ENCODE measurements around the gene TBC1D10A.

Gene TBC1D10A

GRCh38 chr22:30290342-30291057 lies 36.2 kb downstream of the TBC1D10A start:
- CTCF ChIA-PET, result interaction anchor here (0.9 to 3.8 kb wide), 6 partner anchors 26 to 99 kb away, joined by 3 to 80 read pairs (median 26); partner anchors contain the start of genes RNF215 and TBC1D10A
- TF ChIP-seq ZIC2 (tag by site-specific recombination; IDR thresholded peaks at IDR 0.05), result no peak
- TF ChIP-seq SP2 (tag by site-specific recombination; IDR thresholded peaks at IDR 0.05), result peak; percentile 29
- TF ChIP-seq ZNF350 (tag by site-specific recombination; IDR thresholded peaks at IDR 0.05), result no peak
- no peak for TF ChIP-seq ZNF239 (tag by site-specific recombination; IDR thresholded peaks at IDR 0.05)
- TF ChIP-seq, protein P1, sequence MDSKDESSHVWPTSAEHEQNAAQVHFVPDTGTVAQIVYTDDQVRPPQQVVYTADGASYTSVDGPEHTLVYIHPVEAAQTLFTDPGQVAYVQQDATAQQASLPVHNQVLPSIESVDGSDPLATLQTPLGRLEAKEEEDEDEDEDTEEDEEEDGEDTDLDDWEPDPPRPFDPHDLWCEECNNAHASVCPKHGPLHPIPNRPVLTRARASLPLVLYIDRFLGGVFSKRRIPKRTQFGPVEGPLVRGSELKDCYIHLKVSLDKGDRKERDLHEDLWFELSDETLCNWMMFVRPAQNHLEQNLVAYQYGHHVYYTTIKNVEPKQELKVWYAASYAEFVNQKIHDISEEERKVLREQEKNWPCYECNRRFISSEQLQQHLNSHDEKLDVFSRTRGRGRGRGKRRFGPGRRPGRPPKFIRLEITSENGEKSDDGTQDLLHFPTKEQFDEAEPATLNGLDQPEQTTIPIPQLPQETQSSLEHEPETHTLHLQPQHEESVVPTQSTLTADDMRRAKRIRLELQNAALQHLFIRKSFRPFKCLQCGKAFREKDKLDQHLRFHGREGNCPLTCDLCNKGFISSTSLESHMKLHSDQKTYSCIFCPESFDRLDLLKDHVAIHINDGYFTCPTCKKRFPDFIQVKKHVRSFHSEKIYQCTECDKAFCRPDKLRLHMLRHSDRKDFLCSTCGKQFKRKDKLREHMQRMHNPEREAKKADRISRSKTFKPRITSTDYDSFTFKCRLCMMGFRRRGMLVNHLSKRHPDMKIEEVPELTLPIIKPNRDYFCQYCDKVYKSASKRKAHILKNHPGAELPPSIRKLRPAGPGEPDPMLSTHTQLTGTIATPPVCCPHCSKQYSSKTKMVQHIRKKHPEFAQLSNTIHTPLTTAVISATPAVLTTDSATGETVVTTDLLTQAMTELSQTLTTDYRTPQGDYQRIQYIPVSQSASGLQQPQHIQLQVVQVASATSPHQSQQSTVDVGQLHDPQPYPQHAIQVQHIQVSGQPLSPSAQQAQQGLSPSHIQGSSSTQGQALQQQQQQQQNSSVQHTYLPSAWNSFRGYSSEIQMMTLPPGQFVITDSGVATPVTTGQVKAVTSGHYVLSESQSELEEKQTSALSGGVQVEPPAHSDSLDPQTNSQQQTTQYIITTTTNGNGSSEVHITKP (tag by site-specific recombination; IDR thresholded peaks at IDR 0.05), result peak; percentile 97
- TF ChIP-seq GLIS1 (tag by site-specific recombination; IDR thresholded peaks at IDR 0.05), result peak; percentile 39; the same call in 1 of the 2 replicates
- peak; percentile 23; the same call in 1 of the 2 replicates for TF ChIP-seq ZNF335 (tag by site-specific recombination; conservative IDR thresholded peaks at IDR 0.05)
- peak; percentile 57 for TF ChIP-seq ZBTB17 (tag by site-specific recombination; IDR thresholded peaks at IDR 0.05)
- TF ChIP-seq KLF9 (tag by site-specific recombination; IDR thresholded peaks at IDR 0.05; ENCODE audit: low read depth), result no peak
- TF ChIP-seq ZSCAN18 (tag by site-specific recombination; IDR thresholded peaks at IDR 0.05), result no peak

GRCh38 chr22:30289980-30290313 lies 36.8 kb downstream of the TBC1D10A start:
- Histone ChIP-seq H3K36me3 (ENCODE audit: control insufficient read depth in 2 of 2, insufficient read depth in 1 of 2, low read length in 2 of 2) (peaks cover 0 to 46% of the 10 kb centered on the region in 2 experiments; a peak in 1 of 3 replicates), H3K9me3 (ENCODE audit: control insufficient read depth, insufficient read depth, low read depth, low read length) (no peaks in the 10 kb centered on the region), H3K27ac (ENCODE audit: extremely low read depth, low read depth, low read length) (no peak overlapping the region), H3K4me3 (ENCODE audit: low read depth, low read length) (peak overlapping the region; percentile 10; the same call in 1 of the 2 replicates), H3K4me1 (ENCODE audit: control insufficient read depth, insufficient read depth, low read length) (no peaks in the 10 kb centered on the region; the same call in 1 of the 2 replicates)
- peak; percentile 65 for TF ChIP-seq MYNN (tag by site-specific recombination; IDR thresholded peaks at IDR 0.05; ENCODE audit: borderline replicate concordance)
- TF ChIP-seq ZBTB20 (tag by site-specific recombination; IDR thresholded peaks at IDR 0.05), result peak; percentile 53; the same call in 1 of the 2 replicates
- TF ChIP-seq KLF9 (tag by site-specific recombination; IDR thresholded peaks at IDR 0.05; ENCODE audit: low read depth), result no peak
- ChIA-PET POLR2A (interaction anchor here (0.6 to 4.2 kb wide), 6 partner anchors 20 to 121 kb away, joined by 3 to 34 read pairs (median 5); partner anchors contain the start of genes CCDC157, SEC14L2, SF3A1 and TBC1D10A), CTCF (interaction anchor here (3.0 to 3.8 kb wide), 6 partner anchors 29 to 100 kb away, joined by 13 to 80 read pairs (median 31); partner anchors contain the start of genes RNF215 and TBC1D10A)

More at GRCh38 chr22:30290342-30291057, 36.2 kb downstream of the TBC1D10A start:
- Histone ChIP-seq H3K4me3 (ENCODE audit: low read depth, low read length) (no peak overlapping the region), H3K4me1 (ENCODE audit: control insufficient read depth, insufficient read depth, low read length) (no peaks in the 10 kb centered on the region; the same call in 1 of the 2 replicates), H3K9me3 (ENCODE audit: control insufficient read depth, insufficient read depth, low read depth, low read length) (no peaks in the 10 kb centered on the region), H3K36me3 (ENCODE audit: control insufficient read depth in 2 of 2, insufficient read depth in 1 of 2, low read length in 2 of 2) (peaks cover 0 to 45% of the 10 kb centered on the region in 2 experiments; a peak in 1 of 3 replicates), H3K27ac (ENCODE audit: extremely low read depth, low read depth, low read length) (no peak overlapping the region)
- POLR2A ChIA-PET, result interaction anchor here (0.6 to 4.2 kb wide), 7 partner anchors 10 to 120 kb away, joined by 3 to 34 read pairs (median 5); partner anchors contain the start of genes CCDC157, SEC14L2, SF3A1 and TBC1D10A
